SK-N-MC (cell line): ENCODE results near the gene PCED1B.

Experiments used
- EZH2 ChIP-seq: fragments of 200-600 bp; sonication (generic); IDR thresholded peaks from one replicate; pipeline ENCODE4 v1.6.1; 2017; ENCODE audit warnings: antibody characterized with exemption
- FOXP2 ChIP-seq: optimal IDR thresholded peaks from 2 replicates; pipeline ENCODE3; 2011; ENCODE audit warnings: mild to moderate bottlenecking, moderate library complexity; ENCODE audit not compliant: insufficient read depth; ENCODE audit errors: extremely low read length, control extremely low read depth
- POLR2AphosphoS5 ChIP-seq: IDR thresholded peaks from 2 replicates; pipeline ENCODE4 v1.6.1; 2012; ENCODE audit warnings: mild to moderate bottlenecking, low read depth, low read length, borderline replicate concordance

GRCh38 chr12:47190271-47190750 is 110.9 kb downstream of the PCED1B start:
- no peak for TF ChIP-seq EZH2
- no peak for TF ChIP-seq FOXP2
- TF ChIP-seq POLR2AphosphoS5 = no peak
